Tibial nerve (tissue), 3 donors: ENCODE data around the gene GKAP1.

ENCODE experiments used
- CTCF ChIP-seq, 5 experiments: fragments of 200-600 bp in 3 of 5; fragments of 450-650 bp in 2 of 5; sonication (generic) in 3 of 5; IDR thresholded peaks; one replicate each; pipeline ENCODE4 v1.5.1; 2016 to 2019; ENCODE audit warnings: antibody characterized with exemption in 5 of 5, mild to moderate bottlenecking in 3 of 5, moderate library complexity in 2 of 5
- POLR2A ChIP-seq, 2 donors: fragments of 450-650 bp; IDR thresholded peaks; one replicate each; pipeline ENCODE4 v1.6.1; 2017; ENCODE audit warnings: antibody characterized with exemption in 2 of 2, mild to moderate bottlenecking in 2 of 2, moderate library complexity in 2 of 2

- no peak for TF ChIP-seq CTCF (IDR thresholded peaks at IDR 0.05)
- no peak for TF ChIP-seq POLR2A (IDR thresholded peaks at IDR 0.05)
These were observed 118.5 kb downstream of the GKAP1 start for GRCh38 chr9:83698976-83699585.
